ENCODE measurements around the gene GALC. TPM values are rescaled to one million over a fixed set of nuclear protein-coding genes. Genes with fewer than 3 reads are reported as not detected.

The GALC gene
- total RNA-seq, 3 donors from 2014 or later, result 21.2 to 29.8 (median 24.3) TPM

DNA sequence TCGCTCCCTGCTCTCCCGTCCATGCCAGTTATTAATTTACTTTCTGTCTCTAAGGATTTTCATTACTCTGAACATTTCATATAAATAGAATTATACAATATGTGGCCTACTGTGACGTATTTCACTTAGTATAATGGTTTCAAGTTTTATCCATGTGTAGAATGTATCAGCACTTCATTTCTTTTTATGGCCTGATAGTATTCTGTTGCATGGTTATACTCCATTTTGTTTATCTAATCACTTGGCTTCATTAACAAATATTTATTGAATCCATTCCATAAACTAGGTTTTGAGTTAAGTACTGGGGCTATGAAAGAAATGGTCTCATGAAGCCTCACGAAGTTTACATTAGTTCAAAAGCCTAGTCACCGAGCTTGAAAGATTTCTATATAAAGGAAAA, 19.5 kb upstream of the GALC start:
- Histone ChIP-seq H3K4me1 (ENCODE audit: low read depth) (no peaks in the 10 kb centered on the region), H3K36me3 (ENCODE audit: low read depth) (no peaks in the 10 kb centered on the region), H3K9me3 (no peaks in the 10 kb centered on the region), H3K4me3 (no peak overlapping the region)
- no peak for TF ChIP-seq CTCF (IDR thresholded peaks at IDR 0.05)
- no peak for ATAC-seq
- DNase-seq, result no peak
- intact Hi-C loops (cut with DNase I, micrococcal nuclease), result loop anchor here in 1 of 2 donors (2.0 kb wide), 1 partner anchor 156 kb away; no protein-coding TSS in a partner anchor

GRCh38 chr14:88010331-88010730, 17.3 kb upstream of the GALC start:
- Histone ChIP-seq H3K4me3 (no peak overlapping the region), H3K4me1 (ENCODE audit: low read depth) (no peaks in the 10 kb centered on the region), H3K36me3 (ENCODE audit: low read depth) (no peaks in the 10 kb centered on the region), H3K9me3 (no peaks in the 10 kb centered on the region)
- no peak for DNase-seq
- no peak for ATAC-seq
- intact Hi-C loops (cut with DNase I, micrococcal nuclease), result no loop called here
- TF ChIP-seq CTCF (IDR thresholded peaks at IDR 0.05), result no peak

- no peaks in the 10 kb centered on the region for H3K36me3 ChIP-seq (ENCODE audit: low read depth)
- no peaks in the 10 kb centered on the region for H3K4me1 ChIP-seq (ENCODE audit: low read depth)
- no peak for TF ChIP-seq CTCF (IDR thresholded peaks at IDR 0.05)
- H3K4me3 ChIP-seq, result no peak overlapping the region
- ATAC-seq (no peak), DNase-seq (no peak)
- intact Hi-C loops (cut with DNase I, micrococcal nuclease), result no loop called here
- H3K9me3 ChIP-seq, result no peaks in the 10 kb centered on the region
These were observed 16.5 kb upstream of the GALC start for GRCh38 chr14:88009486-88009885.

DNA sequence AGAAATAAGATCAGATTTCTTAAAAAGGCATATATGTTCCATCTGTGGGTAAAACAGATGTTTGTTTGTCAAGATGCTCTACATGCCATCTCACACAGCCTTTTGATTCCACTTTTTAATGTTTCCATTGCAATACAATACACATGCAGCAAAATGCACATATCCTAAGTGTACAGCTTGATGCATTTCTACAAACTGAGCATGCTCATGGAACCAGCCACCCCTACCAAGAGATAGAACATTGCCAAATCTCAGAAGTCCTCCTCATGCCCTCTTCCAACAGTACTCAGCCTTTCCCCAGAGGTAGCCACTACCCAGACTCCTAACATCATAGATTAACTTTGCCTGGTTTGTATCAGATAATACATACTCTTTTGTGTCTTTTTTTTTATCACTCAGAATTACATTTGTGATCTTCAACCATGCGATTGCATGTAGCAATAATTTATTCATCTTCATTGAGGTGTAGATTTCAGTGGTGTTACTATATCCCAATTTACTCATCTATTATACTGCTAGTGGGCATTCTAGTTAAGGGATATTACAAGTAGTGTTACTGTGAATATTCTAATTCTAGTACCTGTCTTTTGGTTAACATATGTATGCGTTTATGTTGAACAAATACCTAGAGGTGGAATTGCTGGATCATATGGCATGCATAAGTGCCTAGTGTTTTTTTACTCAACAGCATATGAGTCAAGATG, 15.2 kb upstream of the GALC start:
- no peaks in the 10 kb centered on the region for H3K9me3 ChIP-seq
- intact Hi-C loops (cut with DNase I, micrococcal nuclease), result no loop called here
- no peak overlapping the region for H3K4me3 ChIP-seq
- DNase-seq (no peak), ATAC-seq (no peak)
- no peaks in the 10 kb centered on the region for H3K36me3 ChIP-seq (ENCODE audit: low read depth)
- H3K4me1 ChIP-seq (ENCODE audit: low read depth), result no peaks in the 10 kb centered on the region
- TF ChIP-seq CTCF (IDR thresholded peaks at IDR 0.05), result no peak

GRCh38 chr14:88007608-88008007, 14.6 kb upstream of the GALC start:
- no peak for ATAC-seq
- intact Hi-C loops (cut with DNase I, micrococcal nuclease), result no loop called here

More at GRCh38 chr14:88007608-88008007, 14.6 kb upstream of the GALC start:
- no peak overlapping the region for H3K4me3 ChIP-seq
- no peaks in the 10 kb centered on the region for H3K4me1 ChIP-seq (ENCODE audit: low read depth)
- H3K9me3 ChIP-seq, result no peaks in the 10 kb centered on the region
- DNase-seq, result no peak
- TF ChIP-seq CTCF (IDR thresholded peaks at IDR 0.05), result no peak
- H3K36me3 ChIP-seq (ENCODE audit: low read depth), result no peaks in the 10 kb centered on the region
